Nephron progenitor cell (in vitro differentiated cells): ENCODE measurements around the gene SARDH.

Experiments
- DNase-seq: peaks from one replicate; pipeline ENCODE4 v3.0.0; 2021
- H3K27ac Mint-ChIP-seq: 2 replicates; pipeline ENCODE4 v1.8.0; 2021; ENCODE audit warnings: mild to moderate bottlenecking, moderate library complexity, mixed read lengths
- H3K27me3 Mint-ChIP-seq: 2 replicates; pipeline ENCODE4 v1.8.0; 2021; ENCODE audit warnings: mild to moderate bottlenecking, low read depth, mixed read lengths; ENCODE audit not compliant: poor library complexity
- H3K36me3 Mint-ChIP-seq: 2 replicates; pipeline ENCODE4 v1.8.0; 2021; ENCODE audit warnings: low read depth, mixed read lengths
- H3K4me1 Mint-ChIP-seq: 2 replicates; pipeline ENCODE4 v1.8.0; 2021; ENCODE audit warnings: mixed read lengths
- H3K4me3 Mint-ChIP-seq: 2 replicates; pipeline ENCODE4 v1.8.0; 2021; ENCODE audit warnings: mild to moderate bottlenecking, moderate library complexity, mixed read lengths
- H3K9me3 Mint-ChIP-seq: 2 replicates; pipeline ENCODE4 v1.8.0; 2021; ENCODE audit warnings: mild to moderate bottlenecking, moderate library complexity, mixed read lengths
- TF ChIP-seq, protein P1 (sequence below): fragments of 200-600 bp; sonication (generic); IDR thresholded peaks from 2 replicates; pipeline ENCODE4 v1.5.0; 2021; ENCODE audit warnings: antibody characterized with exemption

The SARDH gene

DNA sequence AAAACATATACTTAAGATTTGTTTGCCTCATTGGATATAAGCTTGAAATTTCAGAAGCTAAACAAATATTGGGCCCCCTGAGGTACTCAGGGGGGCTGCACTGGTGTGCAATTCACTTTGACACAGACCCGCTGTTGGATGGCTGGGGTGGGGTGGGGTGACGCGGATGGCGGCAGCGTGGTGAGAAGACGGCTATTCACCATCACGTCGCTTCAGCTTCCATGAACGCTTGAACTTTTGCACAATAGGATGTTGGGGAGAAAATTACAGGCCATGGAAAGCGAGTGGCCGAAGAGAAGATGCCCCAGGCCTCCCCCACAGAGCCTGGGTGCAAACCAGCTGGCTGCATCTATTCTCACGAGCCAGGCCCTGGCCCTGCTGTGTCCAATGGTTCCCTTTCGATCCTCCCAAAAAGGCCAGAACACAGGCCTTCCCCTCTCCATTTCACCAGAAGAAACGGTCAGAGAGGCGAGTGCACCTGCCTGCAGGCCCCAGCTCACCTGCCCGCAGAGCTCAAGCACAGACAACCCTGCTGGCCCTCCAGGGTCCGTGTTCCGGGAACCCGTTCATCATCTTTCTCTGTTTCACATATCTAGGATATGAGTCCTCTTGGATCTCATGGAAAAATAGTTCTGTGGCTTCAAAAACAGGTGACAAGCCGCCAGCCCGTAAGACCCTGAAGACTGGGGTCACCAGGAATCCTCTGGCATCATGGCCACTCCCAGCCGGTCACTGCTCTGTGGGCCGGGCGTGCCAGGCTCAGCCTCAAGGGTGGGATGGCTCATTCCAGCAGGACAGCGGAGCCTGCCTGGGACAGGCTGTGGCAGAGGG lies 46.8 kb upstream of the SARDH start:
- no peaks in the 10 kb centered on the region for H3K36me3 Mint-ChIP-seq
- no peak for DNase-seq
- TF ChIP-seq, protein P1, sequence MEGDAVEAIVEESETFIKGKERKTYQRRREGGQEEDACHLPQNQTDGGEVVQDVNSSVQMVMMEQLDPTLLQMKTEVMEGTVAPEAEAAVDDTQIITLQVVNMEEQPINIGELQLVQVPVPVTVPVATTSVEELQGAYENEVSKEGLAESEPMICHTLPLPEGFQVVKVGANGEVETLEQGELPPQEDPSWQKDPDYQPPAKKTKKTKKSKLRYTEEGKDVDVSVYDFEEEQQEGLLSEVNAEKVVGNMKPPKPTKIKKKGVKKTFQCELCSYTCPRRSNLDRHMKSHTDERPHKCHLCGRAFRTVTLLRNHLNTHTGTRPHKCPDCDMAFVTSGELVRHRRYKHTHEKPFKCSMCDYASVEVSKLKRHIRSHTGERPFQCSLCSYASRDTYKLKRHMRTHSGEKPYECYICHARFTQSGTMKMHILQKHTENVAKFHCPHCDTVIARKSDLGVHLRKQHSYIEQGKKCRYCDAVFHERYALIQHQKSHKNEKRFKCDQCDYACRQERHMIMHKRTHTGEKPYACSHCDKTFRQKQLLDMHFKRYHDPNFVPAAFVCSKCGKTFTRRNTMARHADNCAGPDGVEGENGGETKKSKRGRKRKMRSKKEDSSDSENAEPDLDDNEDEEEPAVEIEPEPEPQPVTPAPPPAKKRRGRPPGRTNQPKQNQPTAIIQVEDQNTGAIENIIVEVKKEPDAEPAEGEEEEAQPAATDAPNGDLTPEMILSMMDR: no peak
- peaks cover 19% of the 10 kb centered on the region for H3K4me1 Mint-ChIP-seq
- H3K4me3 Mint-ChIP-seq: no peak overlapping the region
- no peaks in the 10 kb centered on the region for H3K9me3 Mint-ChIP-seq
- H3K27me3 Mint-ChIP-seq: peaks cover 5% of the 10 kb centered on the region
- no peak overlapping the region for H3K27ac Mint-ChIP-seq

DNA sequence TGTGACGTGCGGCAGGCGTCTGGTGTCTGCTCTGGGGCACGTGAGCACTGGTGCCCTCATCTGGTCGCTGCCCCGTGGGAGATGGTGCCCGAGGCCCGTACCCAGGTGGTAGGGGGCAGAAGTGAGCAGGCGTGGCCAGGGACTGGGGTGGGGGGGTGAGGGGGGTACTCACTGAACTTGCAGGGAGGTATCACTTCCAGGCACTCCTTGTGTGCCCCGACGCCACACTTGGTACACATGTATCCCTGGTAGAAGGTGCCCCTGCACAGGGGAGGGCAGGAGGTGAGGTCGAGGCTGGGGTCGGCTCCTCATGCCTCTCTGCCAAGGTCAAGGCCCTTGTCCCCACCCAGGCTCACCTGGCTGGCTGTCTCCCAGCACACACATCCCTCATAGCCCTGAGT lies 45.2 kb upstream of the SARDH start:
- H3K27ac Mint-ChIP-seq: no peak overlapping the region
- H3K4me3 Mint-ChIP-seq: no peak overlapping the region
- peaks cover 6% of the 10 kb centered on the region for H3K36me3 Mint-ChIP-seq
- no peak for DNase-seq
- peaks cover 3% of the 10 kb centered on the region for H3K27me3 Mint-ChIP-seq
- TF ChIP-seq, protein P1: no peak
- no peaks in the 10 kb centered on the region for H3K9me3 Mint-ChIP-seq
- peaks cover 26% of the 10 kb centered on the region for H3K4me1 Mint-ChIP-seq

DNA sequence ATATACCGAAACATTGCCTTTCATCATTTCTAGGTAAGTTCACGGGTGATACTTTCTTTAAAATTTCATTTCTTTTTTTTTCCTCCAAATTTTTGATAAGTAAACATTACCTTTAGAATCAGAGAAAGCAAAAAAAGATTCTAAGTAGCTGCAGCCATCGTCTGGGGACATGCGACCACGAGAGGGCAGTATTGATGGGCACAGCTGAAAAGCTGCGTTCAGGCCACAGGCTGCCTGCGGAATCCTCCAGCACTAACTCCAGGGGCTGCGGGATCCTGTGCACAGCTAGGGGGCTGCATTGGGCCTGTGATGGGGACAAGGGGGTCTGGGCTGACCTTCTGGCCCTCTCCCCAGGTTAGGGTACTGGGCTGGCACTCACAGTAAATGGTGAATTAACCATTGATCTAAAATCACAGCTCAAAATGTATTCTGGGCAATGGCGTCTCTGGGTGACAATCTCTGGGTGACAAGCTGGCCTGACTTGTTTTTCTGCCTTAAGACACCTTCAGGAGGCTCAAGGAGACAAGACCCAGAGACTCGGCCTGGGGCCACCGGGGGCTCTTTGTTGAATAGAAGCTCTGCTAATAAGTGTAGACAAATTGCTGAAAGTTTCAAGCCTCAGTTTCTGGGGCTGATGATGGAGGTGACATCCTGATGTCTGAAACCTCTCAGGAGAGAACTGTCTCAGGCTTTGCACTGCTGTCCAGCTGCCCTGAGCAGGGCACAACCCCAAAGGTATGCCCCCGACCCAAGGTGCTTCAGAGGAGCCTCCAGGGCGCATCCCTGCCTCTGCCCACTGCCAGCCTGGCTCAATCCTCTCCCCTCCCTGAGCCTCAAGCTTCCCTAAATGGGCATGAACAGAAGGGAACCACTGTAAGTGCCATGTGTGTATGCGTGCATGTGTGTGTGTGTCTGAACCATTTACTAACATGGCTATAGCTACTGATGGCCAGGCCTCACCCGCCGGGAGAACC lies 44.3 kb upstream of the SARDH start:
- TF ChIP-seq, protein P1: peak; percentile 84
- Mint-ChIP-seq H3K4me1 (peaks cover 26% of the 10 kb centered on the region), H3K9me3 (no peaks in the 10 kb centered on the region), H3K36me3 (peaks cover 6% of the 10 kb centered on the region), H3K4me3 (no peak overlapping the region), H3K27me3 (peaks cover 3% of the 10 kb centered on the region), H3K27ac (no peak overlapping the region)
- DNase-seq: peak; percentile 87

DNA sequence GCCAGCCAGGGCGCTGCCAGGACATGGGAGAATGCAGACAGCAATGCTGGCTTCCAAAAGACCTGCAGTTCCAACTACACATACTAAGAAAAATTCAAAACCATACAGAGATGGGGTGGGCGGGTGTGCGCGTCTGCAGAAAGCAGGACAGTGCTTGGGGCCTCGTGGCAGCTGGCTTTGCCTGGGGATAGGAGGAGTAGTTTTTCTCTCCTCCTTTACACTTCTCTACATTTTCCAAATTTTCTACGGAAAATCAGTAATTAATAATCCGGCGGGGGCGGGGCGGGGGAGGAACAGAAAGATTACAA lies 43.6 kb upstream of the SARDH start:
- no peak for DNase-seq
- Mint-ChIP-seq H3K36me3 (peaks cover 6% of the 10 kb centered on the region), H3K9me3 (no peaks in the 10 kb centered on the region), H3K4me3 (no peak overlapping the region), H3K27me3 (peaks cover 3% of the 10 kb centered on the region), H3K27ac (no peak overlapping the region), H3K4me1 (peaks cover 26% of the 10 kb centered on the region)
- TF ChIP-seq, protein P1: no peak

DNA sequence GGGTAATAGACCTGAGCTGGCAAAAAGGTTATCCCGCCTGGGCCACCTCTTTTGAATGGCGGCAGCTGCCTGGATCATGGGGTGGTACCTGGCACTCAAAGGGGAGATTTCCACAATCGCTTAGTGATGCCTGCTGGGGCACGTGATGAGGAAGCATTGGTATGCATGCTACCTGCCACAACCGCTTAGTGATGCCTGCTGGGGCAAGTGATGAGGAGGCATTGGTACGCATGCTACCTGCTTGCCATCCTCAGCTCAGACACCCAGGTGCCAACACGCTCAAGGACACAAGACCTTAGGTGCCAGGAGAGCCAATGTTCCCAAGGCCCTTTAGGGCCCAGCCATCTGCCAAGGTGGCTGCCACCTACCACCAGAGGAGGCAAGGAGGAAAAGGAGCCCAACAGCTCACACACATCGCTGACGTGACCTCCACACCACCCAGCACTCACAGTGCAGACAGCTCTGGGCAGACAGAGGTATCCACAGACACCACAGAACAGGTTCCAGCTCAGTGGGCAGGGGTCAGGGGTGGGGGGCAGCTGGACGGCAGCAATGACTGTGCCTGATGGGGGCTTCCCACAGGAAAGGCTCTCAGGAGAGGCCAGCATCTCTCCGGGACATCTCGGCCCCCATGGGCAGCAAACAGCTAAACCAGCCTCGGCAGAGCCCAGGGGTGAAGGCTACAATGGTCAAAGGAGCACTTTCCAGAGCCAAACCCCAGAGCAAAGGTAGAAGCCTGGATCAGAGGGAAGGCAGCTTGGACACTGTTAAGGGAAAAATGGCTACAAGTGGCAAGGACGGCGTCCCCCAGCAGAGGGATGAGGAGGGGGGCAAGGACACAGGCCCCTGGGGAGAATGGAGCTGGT lies 43.0 kb upstream of the SARDH start:
- H3K4me3 Mint-ChIP-seq: no peak overlapping the region

More for the DNA sequence above, 43.0 kb upstream of the SARDH start:
- Mint-ChIP-seq H3K27me3 (peaks cover 3% of the 10 kb centered on the region), H3K27ac (no peak overlapping the region), H3K9me3 (no peaks in the 10 kb centered on the region), H3K4me1 (peaks cover 26% of the 10 kb centered on the region), H3K36me3 (peaks cover 6% of the 10 kb centered on the region)
- DNase-seq: no peak
- TF ChIP-seq, protein P1: no peak
